HCT116 (cell line): ENCODE results near the gene PEX10. TPM values are rescaled to one million over a fixed set of nuclear protein-coding genes. Genes with fewer than 3 reads are reported as not detected.

Experiments
- ATAC-seq: fragments of 200-7000 bp; cut with Tn5 transposase; 2 replicates; pipeline ENCODE4 v1.9.1; 2020; ENCODE audit warnings: mild to moderate bottlenecking, moderate library complexity
- BruUV-seq: library from RNA; stranded (reverse); fragments of 400-500 nt; replicated peaks from 2 replicates; lab custom pipeline; 2021; lab: Mats Ljungman, UMichigan
- CTCF ChIA-PET: fragments of 300-600 bp; sonication (Branson Sonifier 250); formaldehyde crosslinking; loops from one replicate; lab custom pipeline; 2021; ENCODE audit warnings: antibody characterized with exemption; lab: Charles Lee
- POLR2A ChIA-PET: fragments of 300-600, 350-600 bp; sonication (Branson Sonifier 250); formaldehyde crosslinking; loops from one replicate; lab custom pipeline; 2021; ENCODE audit warnings: antibody characterized with exemption; lab: Charles Lee
- RAD21 ChIA-PET, 2 experiments: fragments of 300-600 bp; sonication (Branson Sonifier 250); formaldehyde crosslinking; loops; one replicate each; lab custom pipeline; 2023; ENCODE audit warnings: low total read pairs in 2 of 2; ENCODE audit not compliant: uncharacterized antibody in 2 of 2, unreplicated experiment in 2 of 2, low non-redundant PET in 1 of 2; lab: Charles Lee
- DNase-seq: peaks from one replicate; pipeline ENCODE4 v3.0.0-alpha.2; 2010; ENCODE audit warnings: low read depth, low spot score
- H2AFZ ChIP-seq: fragments of 200-600 bp; shearing (Covaris generic), sonication (generic); 2 replicates; pipeline ENCODE4 v1.6.1; 2017; ENCODE audit warnings: low read depth, mixed run types, mixed read lengths, antibody characterized with exemption, low read length; ENCODE audit not compliant: poor library complexity, severe bottlenecking
- H3K27ac ChIP-seq: 2 replicates; pipeline ENCODE4 v1.5.1; 2012; ENCODE audit warnings: low read depth, low read length
- H3K27me3 ChIP-seq: fragments of 200-600 bp; sonication (generic); 2 replicates; pipeline ENCODE4 v1.6.1; 2016; ENCODE audit warnings: mixed run types, low read length, mixed read lengths; ENCODE audit not compliant: insufficient read depth
- H3K36me3 ChIP-seq, 2 experiments: fragments of 200-500 bp in 1 of 2; fragments of 200-600 bp in 1 of 2; sonication (Bioruptor generic) in 1 of 2; sonication (generic) in 1 of 2; 2 replicates each; pipeline versions ENCODE4 v1.5.1 to v1.6.1; 2014 to 2016; ENCODE audit warnings: low read length in 2 of 2, inconsistent platforms in 1 of 2, mixed read lengths in 1 of 2, mixed run types in 1 of 2; ENCODE audit not compliant: insufficient read depth in 2 of 2, control insufficient read depth in 1 of 2
- H3K4me1 ChIP-seq, 2 experiments: fragments of 200-600 bp in 1 of 2; sonication (generic) in 1 of 2; 2 replicates each; pipeline versions ENCODE4 v1.5.1 to v1.6.1; 2012 to 2017; ENCODE audit warnings: low read length in 2 of 2, inconsistent platforms in 1 of 2, mild to moderate bottlenecking in 1 of 2, mixed read lengths in 1 of 2, mixed run types in 1 of 2, moderate library complexity in 1 of 2; ENCODE audit not compliant: insufficient read depth in 2 of 2, control insufficient read depth in 1 of 2
- H3K4me2 ChIP-seq: fragments of 200-600 bp; sonication (generic); 2 replicates; pipeline ENCODE4 v1.6.1; 2017; ENCODE audit warnings: mixed run types, low read length, mixed read lengths
- H3K4me3 ChIP-seq, 2 experiments: fragments of 200-600 bp in 1 of 2; sonication (generic) in 1 of 2; replicated peaks in 1 of 2; 2 replicates each; pipeline ENCODE4 v1.5.1; 2011 to 2016; ENCODE audit warnings: low read length in 2 of 2, control low read depth in 1 of 2, low read depth in 1 of 2, mild to moderate bottlenecking in 1 of 2, mixed read lengths in 1 of 2, mixed run types in 1 of 2
- H3K79me2 ChIP-seq: fragments of 200-600 bp; sonication (generic); 2 replicates; pipeline ENCODE4 v1.6.1; 2017; ENCODE audit warnings: mild to moderate bottlenecking, mixed run types, low read length, moderate library complexity, mixed read lengths; ENCODE audit not compliant: insufficient read depth
- H3K9ac ChIP-seq: fragments of 200-600 bp; sonication (generic); 2 replicates; pipeline ENCODE4 v1.6.1; 2016; ENCODE audit warnings: low read length, mixed read lengths
- H3K9me2 ChIP-seq: fragments of 200-600 bp; sonication (generic), shearing (Covaris generic); 2 replicates; pipeline ENCODE4 v1.6.1; 2017; ENCODE audit warnings: mixed run types, mild to moderate bottlenecking, moderate library complexity; ENCODE audit not compliant: insufficient read depth
- H3K9me3 ChIP-seq, 2 experiments: fragments of 200-500 bp in 1 of 2; fragments of 200-600 bp in 1 of 2; sonication (Bioruptor generic) in 1 of 2; sonication (generic) in 1 of 2; 2 replicates each; pipeline ENCODE4 v1.6.1; 2014 to 2017; ENCODE audit warnings: low read length in 2 of 2, mixed read lengths in 2 of 2, inconsistent platforms in 1 of 2, low read depth in 1 of 2, mild to moderate bottlenecking in 1 of 2, mixed run types in 1 of 2, moderate library complexity in 1 of 2; ENCODE audit not compliant: control insufficient read depth in 1 of 2, insufficient read depth in 1 of 2
- H4K20me1 ChIP-seq: fragments of 200-600 bp; sonication (generic), shearing (Covaris generic); 2 replicates; pipeline ENCODE4 v1.6.1; 2017; ENCODE audit warnings: mixed run types, mild to moderate bottlenecking, moderate library complexity; ENCODE audit not compliant: insufficient read depth
- CBX3 ChIP-seq: IDR thresholded peaks from 2 replicates; pipeline ENCODE4 v1.6.1; 2012; ENCODE audit warnings: low read depth
- CEBPB ChIP-seq: IDR thresholded peaks from 2 replicates; pipeline ENCODE4 v1.6.1; 2012; ENCODE audit warnings: low read depth
- FOSL1 ChIP-seq: IDR thresholded peaks from 2 replicates; pipeline ENCODE4 v1.6.1; 2012; ENCODE audit warnings: low read depth
- JUND ChIP-seq: IDR thresholded peaks from 2 replicates; pipeline ENCODE4 v1.6.1; 2012
- POLR2AphosphoS5 ChIP-seq: IDR thresholded peaks from 2 replicates; pipeline ENCODE4 v1.6.1; 2011; ENCODE audit warnings: mild to moderate bottlenecking, low read depth, low read length, moderate library complexity
- RAD21 ChIP-seq: IDR thresholded peaks from 2 replicates; pipeline ENCODE4 v1.6.1; 2012; ENCODE audit warnings: low read depth, mild to moderate bottlenecking
- SIN3A ChIP-seq: IDR thresholded peaks from 2 replicates; pipeline ENCODE4 v1.6.1; 2012; ENCODE audit warnings: low read depth
- SRF ChIP-seq: IDR thresholded peaks from 2 replicates; pipeline ENCODE4 v1.6.1; 2012; ENCODE audit warnings: low read depth
- ZFX ChIP-seq: fragments of 450-650 bp; IDR thresholded peaks from 2 replicates; pipeline ENCODE4 v1.6.1; 2017
- intact Hi-C: fragments of 100-400 bp; cut with micrococcal nuclease; formaldehyde crosslinking; loops from 2 replicates; pipeline ENCODE4 v1.10.0; 2022
- total RNA-seq: library from RNA; stranded (reverse); gene quantifications from one replicate; pipeline ENCODE4 v1.2.1, GENCODE V29; 2021; ENCODE audit not compliant: unreplicated experiment
- TF ChIP-seq, protein P1 (sequence below): IDR thresholded peaks from 2 replicates; pipeline ENCODE4 v1.6.1; 2011; ENCODE audit warnings: mild to moderate bottlenecking, low read length, moderate library complexity; ENCODE audit not compliant: insufficient replicate concordance; ENCODE audit errors: extremely low read depth
- TF ChIP-seq, protein P2 (sequence below): IDR thresholded peaks from 2 replicates; pipeline ENCODE4 v1.6.1; 2012

PEX10 gene
- total RNA-seq, 1 experiment from 2014 or later, result 27.9 TPM

DNA sequence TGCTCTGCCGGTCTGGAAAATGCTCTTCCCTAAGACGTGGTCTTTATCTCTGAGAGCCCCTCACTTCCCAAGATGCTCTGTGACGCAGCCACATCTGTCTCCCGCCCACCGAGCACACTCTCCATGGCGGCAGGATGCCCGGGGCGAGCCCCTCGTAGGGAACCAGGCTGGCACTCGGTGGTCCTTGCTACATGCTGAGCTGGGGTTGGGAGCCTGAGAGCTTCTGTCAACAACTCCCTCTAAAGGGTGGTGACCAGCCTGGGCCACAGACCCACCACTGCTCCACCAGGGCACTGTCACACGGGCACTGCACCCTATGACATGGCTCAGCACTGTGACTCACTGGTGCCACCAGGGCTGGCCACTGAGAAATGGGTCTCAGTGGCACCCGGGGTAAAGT, 2.6 kb downstream of the PEX10 start:
- no peaks in the 10 kb centered on the region for H3K9me2 ChIP-seq
- intact Hi-C loops, result loop anchor here (5.0 kb wide), 3 partner anchors 118 to 393 kb away; partner anchors contain the start of genes PANK4 and TTC34
- TF ChIP-seq JUND (no peak), SIN3A (no peak), CBX3 (no peak)
- TF ChIP-seq, protein P1, sequence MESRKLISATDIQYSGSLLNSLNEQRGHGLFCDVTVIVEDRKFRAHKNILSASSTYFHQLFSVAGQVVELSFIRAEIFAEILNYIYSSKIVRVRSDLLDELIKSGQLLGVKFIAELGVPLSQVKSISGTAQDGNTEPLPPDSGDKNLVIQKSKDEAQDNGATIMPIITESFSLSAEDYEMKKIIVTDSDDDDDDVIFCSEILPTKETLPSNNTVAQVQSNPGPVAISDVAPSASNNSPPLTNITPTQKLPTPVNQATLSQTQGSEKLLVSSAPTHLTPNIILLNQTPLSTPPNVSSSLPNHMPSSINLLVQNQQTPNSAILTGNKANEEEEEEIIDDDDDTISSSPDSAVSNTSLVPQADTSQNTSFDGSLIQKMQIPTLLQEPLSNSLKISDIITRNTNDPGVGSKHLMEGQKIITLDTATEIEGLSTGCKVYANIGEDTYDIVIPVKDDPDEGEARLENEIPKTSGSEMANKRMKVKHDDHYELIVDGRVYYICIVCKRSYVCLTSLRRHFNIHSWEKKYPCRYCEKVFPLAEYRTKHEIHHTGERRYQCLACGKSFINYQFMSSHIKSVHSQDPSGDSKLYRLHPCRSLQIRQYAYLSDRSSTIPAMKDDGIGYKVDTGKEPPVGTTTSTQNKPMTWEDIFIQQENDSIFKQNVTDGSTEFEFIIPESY, result no peak
- TF ChIP-seq, all 23 proteins: peak for 0
- H3K9me3 ChIP-seq, result no peaks in the 10 kb centered on the region
- ChIA-PET CTCF (no interaction called here), RAD21 (no interaction called here), POLR2A (no interaction called here)
- no peak overlapping the region for H3K27ac ChIP-seq
- no peaks in the 10 kb centered on the region for H3K27me3 ChIP-seq
- no peaks in the 10 kb centered on the region for H4K20me1 ChIP-seq
- peaks cover 5 to 14% of the 10 kb centered on the region in 2 experiments; a peak in 3 of 4 replicates for H3K36me3 ChIP-seq
- H3K79me2 ChIP-seq, result peaks cover 24% of the 10 kb centered on the region; the same call in 1 of the 2 replicates
- no peak overlapping the region for H2AFZ ChIP-seq
- no peak overlapping the region for H3K9ac ChIP-seq
- ATAC-seq, result no peak
- H3K4me3 ChIP-seq, result no peak overlapping the region
- no TSS peak for BruUV-seq
- no peak for DNase-seq
- peaks cover 8 to 26% of the 10 kb centered on the region in 2 experiments; a peak in 3 of 4 replicates for H3K4me1 ChIP-seq
- H3K4me2 ChIP-seq, result no peak overlapping the region

- Histone ChIP-seq H3K36me3 (peaks cover 10 to 20% of the 10 kb centered on the region in 2 experiments; a peak in 3 of 4 replicates), H3K79me2 (peaks cover 24% of the 10 kb centered on the region; the same call in 1 of the 2 replicates), H2AFZ (no peak overlapping the region), H3K9me3 (no peaks in the 10 kb centered on the region)
- TF ChIP-seq CEBPB, result no peak
- no peak for TF ChIP-seq RAD21
- TF ChIP-seq FOSL1, result no peak
- no peak for TF ChIP-seq SRF
- TF ChIP-seq, protein P2, sequence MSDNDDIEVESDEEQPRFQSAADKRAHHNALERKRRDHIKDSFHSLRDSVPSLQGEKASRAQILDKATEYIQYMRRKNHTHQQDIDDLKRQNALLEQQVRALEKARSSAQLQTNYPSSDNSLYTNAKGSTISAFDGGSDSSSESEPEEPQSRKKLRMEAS, result no peak
- TF ChIP-seq POLR2AphosphoS5, result no peak
- no peak for TF ChIP-seq JUND
- no peak for TF ChIP-seq CBX3
- TF ChIP-seq ZFX, result no peak
- TF ChIP-seq, all 23 proteins: peak for 0
- intact Hi-C loops, result no loop called here
- H3K4me1 ChIP-seq, result peaks cover 6 to 17% of the 10 kb centered on the region in 2 experiments; a peak in 3 of 4 replicates
- DNase-seq (no peak), ATAC-seq (no peak)
- no peak overlapping the region for H3K4me3 ChIP-seq
- RAD21 ChIA-PET, result no interaction called here
- CTCF ChIA-PET, result no interaction called here
- no peak overlapping the region for H3K9ac ChIP-seq
- no peaks in the 10 kb centered on the region for H3K9me2 ChIP-seq
- no peak overlapping the region for H3K4me2 ChIP-seq
- H3K27ac ChIP-seq, result no peak overlapping the region; the same call in 1 of the 2 replicates
- BruUV-seq, result no TSS peak
- POLR2A ChIA-PET, result no interaction called here
- H3K27me3 ChIP-seq, result no peaks in the 10 kb centered on the region
- no peaks in the 10 kb centered on the region for H4K20me1 ChIP-seq
These were observed 3.5 kb downstream of the PEX10 start for GRCh38 chr1:2408859-2409276.
